IPS DF 4.7 (cell line): Measurements from ENCODE around the gene GRM7.

Experiments used
- DNase-seq: peaks from one replicate; pipeline ENCODE4 v3.0.0-alpha.2; 2013; ENCODE audit warnings: low spot score; ENCODE audit errors: extremely low read depth

The GRM7 gene

GRCh38 chr3:7393944-7394605 lies 533.2 kb downstream of the GRM7 start:
- DNase-seq = no peak

DNA sequence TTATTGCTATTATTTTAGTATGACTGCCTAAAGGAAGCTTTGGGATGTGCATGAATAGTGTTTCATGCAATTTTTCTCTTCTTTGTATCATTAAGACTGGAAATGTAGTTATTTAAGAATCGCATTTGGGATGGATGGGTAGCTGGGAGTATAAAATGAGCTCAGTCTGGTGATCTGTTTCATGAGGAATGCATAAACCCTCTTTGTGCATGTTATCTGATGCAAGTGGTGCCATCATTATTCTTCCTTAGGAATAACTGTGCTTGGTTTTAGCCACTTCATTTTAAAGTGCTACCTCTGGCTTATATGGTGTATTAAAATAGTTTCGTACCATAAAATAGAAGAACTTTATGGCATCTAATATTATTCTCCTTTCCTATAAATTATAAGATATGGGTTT lies 535.6 kb downstream of the GRM7 start:
- no peak for DNase-seq

GRCh38 chr3:7397097-7397496 lies 536.2 kb downstream of the GRM7 start:
- DNase-seq = no peak

GRCh38 chr3:7400360-7400759 lies 539.4 kb downstream of the GRM7 start:
- DNase-seq = no peak

GRCh38 chr3:7401418-7401817 lies 540.5 kb downstream of the GRM7 start:
- no peak for DNase-seq

DNA sequence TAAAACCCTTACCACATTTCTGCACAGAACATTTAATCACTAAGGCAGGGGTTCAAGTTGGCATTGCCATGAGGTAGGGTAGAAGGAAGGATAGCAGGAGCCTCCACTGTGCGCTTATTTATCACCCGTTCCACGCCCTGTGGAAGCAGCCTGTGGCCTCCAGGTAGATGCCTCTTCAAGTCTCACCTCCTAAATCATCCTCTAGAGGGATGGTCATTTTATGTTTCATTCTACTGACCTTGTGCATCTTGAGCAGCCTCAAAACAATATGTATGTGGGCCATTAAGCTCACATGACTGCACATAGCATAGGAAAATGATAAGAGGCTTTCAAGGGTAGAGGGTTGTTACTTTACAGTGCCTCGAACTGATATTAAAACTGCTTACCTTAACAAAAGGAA lies 546.2 kb downstream of the GRM7 start:
- DNase-seq = no peak

DNA sequence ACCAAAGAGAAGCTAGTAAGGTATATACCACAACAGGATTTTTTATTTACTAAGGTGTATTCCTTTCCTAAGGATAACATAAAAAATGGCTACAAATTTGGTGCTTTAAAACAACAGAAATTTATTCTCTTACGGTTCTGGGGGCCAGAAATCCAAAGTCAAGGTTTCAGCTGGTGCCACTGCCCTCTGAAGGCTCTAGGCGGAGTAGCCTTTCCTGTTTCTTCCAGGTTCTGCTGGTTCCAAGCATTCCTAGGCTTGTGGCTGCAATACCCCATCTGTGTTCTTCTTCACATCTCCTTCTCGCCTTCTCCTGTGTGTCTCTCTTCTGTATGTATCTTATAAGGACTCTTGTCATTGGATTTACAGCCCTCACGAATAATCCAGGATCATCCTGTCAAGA lies 549.9 kb downstream of the GRM7 start:
- peak; percentile 11 for DNase-seq

GRCh38 chr3:7421065-7421464 lies 560.1 kb downstream of the GRM7 start:
- no peak for DNase-seq

GRCh38 chr3:7423036-7423435 lies 562.1 kb downstream of the GRM7 start:
- DNase-seq = no peak

- peak; percentile 28 for DNase-seq
Measured at GRCh38 chr3:7423995-7424394, 563.1 kb downstream of the GRM7 start.

- no peak for DNase-seq
Measured at GRCh38 chr3:7428206-7428718, 567.3 kb downstream of the GRM7 start.

GRCh38 chr3:7432610-7433009 lies 571.7 kb downstream of the GRM7 start:
- no peak for DNase-seq

DNA sequence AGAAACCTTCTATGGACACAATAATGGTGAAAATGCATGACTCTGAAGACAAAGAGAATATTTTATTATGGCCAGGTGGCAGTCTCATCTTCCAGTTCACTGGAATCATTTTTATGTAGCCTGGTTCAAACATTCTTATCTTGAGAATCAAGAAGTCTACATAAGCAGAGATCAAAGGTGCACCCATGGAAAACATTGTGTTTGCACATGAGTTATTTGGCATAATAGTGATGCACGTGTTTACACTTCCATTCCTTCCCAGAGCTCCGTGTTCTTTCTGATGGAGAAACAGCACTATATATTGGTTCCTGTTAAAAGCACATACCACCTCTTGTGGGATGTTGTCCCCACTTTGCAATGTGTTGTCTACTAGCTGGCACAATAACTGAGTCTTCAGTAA lies 572.2 kb downstream of the GRM7 start:
- no peak for DNase-seq

DNA sequence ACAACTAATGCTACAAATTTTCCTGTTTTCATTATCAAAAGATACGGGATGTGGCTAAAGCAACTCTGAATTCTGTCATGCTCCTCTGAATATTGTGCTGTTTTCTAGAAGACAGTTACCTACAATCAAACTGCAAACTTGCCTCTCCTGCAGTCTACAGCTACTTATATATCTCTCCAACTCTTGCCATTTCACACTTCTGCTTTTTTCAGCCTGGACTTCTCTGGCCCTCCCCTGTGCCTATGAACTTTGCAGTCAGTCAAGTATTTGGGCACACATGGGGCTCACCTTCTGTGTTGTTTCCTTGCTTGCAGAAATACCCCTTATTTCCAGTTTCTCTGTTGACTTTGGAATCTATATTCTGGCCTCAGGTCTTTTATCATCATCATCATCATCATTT lies 575.6 kb downstream of the GRM7 start:
- no peak for DNase-seq

DNA sequence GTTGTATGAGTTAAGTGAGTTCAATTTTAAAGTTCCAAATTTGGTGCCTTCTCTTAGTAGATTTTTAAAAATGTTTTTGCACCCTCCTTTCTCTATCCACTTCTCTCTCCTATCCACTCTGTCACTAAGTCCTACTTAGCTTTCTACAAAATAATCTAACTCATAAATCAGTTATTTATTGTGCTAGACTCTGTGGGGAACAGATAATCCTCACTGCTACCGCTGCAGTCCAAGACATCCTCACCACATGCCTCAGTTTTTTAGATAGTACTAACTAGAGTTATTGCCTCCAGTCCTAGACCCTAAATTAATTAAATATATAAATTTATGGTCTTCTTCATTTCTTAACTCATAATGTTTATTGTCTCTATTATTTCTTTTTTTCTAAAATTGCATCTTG lies 576.3 kb downstream of the GRM7 start:
- DNase-seq = no peak

DNA sequence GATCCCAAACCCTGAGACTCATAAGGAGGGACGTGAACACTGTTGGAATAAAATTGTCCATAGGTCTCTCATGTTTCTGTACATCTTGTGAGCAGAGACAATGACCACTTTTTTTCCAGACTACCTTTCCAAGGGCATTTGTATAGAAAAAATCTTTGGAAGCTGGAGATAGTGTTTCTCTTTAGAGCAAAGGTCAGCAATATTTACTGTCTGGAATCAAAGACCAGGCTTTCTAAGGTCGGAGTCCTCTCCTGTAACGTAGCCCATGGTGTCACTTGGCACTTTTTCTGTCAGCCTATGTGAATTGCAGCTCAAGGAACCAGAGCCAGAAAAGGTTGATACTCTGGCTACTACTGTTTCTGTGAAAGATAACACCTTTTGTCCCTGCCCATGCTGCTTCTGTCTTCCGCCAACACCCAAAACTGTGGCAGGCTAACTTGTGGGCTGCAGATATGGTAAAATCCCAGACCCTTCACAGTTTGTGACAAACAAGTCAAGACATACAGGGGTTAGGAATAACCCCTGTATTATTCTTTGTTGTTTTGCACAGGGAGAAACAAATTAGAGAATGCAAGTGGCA lies 578.3 kb downstream of the GRM7 start:
- no peak for DNase-seq

DNA sequence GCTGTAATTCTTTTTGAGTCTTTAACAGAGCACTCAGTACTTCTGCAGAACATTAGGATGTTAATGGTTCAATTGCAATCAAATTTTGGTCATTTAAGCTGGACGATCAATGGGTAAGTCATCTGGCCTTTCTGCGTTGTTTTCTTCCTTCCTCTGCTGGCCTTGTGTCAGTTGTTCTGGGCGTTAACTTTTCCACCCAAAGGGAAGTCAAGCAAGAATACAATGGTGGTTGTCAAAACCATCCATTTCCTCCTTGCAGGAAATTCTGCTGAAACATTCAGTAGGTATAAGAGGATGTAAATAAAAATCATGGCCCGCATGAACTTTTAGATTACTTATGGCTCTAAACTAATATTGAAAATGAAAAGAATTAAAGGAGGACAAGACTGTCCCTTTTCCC lies 584.0 kb downstream of the GRM7 start:
- DNase-seq = no peak

GRCh38 chr3:7445331-7445730 lies 584.4 kb downstream of the GRM7 start:
- no peak for DNase-seq

GRCh38 chr3:7447197-7447769 lies 586.4 kb downstream of the GRM7 start:
- no peak for DNase-seq

DNA sequence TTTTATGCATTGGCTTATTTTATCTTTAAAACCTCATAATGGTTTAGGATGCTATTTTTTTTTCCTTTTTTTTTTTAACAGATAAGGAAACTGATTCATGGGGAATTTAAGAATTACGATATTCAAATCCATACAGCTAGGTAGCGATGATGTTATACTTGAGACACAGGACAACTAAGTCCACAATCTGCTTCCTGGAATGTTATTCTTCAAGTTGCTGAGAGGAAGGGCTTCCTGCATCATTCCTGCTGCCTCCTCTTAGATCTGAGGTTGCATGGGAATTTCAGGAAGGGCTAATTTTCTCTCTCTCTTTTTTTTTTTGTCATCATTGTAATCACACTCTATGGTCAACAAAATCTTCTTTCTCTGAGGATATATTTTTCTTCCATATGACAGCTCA lies 595.5 kb downstream of the GRM7 start:
- no peak for DNase-seq

DNA sequence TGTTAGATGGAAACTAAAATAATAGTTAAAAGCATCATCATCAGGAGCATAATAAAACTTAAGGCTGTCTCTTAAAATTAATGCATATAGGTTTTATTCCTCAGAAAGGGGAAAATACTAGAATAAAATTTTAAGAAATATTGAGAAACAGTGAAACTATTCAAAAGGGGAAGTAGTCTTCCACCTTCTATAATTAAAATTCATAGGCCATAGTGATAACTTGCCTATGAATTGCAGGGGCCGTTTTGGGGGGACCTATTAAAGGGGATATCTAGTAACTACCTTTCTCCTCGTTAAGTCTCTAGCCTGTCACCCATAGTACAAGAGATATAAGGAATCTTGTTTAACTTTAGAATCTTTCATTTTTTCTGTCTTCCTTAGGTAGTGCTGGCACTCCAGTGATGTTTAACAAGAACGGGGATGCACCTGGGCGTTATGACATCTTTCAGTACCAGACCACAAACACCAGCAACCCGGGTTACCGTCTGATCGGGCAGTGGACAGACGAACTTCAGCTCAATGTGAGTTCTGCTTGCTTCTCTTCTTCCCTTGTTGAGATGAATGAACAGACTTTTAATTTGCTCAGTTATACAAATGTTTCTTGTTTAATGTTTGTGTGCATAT lies 600.4 kb downstream of the GRM7 start:
- no peak for DNase-seq

DNA sequence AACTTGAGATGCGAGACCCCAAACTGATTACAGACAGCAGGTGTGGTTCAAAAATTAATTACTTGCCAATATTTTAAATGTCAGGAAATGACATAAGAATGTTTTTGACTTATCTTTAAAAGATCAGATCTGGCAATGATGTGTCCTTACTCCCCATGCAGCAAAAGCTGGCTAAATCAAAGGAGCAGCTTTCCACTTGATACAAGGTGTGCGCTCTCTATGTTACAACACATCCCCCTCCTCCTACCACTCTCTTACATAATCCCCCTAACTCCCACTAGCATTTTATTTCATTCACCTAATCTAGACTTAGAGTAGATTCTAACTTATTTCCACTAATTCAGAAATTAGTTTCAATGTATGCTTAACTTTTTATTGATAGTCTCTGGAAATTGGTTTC lies 609.0 kb downstream of the GRM7 start:
- no peak for DNase-seq

DNA sequence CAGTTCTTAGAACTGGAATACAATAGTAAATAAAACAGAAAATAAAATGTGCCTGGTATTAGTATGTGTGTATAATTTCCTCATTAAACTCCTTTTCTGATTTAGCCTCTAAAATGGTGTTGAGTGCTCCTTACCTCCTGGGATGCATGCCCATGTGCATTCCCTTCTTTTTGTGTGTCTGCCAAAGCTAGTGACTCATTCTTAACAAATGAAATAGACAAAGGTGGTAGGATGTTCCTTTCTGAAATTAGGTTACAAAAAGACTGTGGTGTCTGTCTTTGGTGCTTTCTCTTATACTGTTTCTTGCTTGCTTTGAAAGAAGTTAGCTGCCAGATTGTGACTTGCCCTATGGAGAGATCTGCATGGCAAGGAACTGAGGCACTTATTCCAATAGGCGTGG lies 623.7 kb downstream of the GRM7 start:
- no peak for DNase-seq
